ENCODE results near the gene KLHDC10.

- TF ChIP-seq, protein P1, sequence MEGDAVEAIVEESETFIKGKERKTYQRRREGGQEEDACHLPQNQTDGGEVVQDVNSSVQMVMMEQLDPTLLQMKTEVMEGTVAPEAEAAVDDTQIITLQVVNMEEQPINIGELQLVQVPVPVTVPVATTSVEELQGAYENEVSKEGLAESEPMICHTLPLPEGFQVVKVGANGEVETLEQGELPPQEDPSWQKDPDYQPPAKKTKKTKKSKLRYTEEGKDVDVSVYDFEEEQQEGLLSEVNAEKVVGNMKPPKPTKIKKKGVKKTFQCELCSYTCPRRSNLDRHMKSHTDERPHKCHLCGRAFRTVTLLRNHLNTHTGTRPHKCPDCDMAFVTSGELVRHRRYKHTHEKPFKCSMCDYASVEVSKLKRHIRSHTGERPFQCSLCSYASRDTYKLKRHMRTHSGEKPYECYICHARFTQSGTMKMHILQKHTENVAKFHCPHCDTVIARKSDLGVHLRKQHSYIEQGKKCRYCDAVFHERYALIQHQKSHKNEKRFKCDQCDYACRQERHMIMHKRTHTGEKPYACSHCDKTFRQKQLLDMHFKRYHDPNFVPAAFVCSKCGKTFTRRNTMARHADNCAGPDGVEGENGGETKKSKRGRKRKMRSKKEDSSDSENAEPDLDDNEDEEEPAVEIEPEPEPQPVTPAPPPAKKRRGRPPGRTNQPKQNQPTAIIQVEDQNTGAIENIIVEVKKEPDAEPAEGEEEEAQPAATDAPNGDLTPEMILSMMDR (IDR thresholded peaks at IDR 0.05), result no peak
- no peak for TF ChIP-seq ZFX (IDR thresholded peaks at IDR 0.05; ENCODE audit: borderline replicate concordance)
Observed at GRCh38 chr7:130160455-130160854, 90.1 kb downstream of the KLHDC10 start.
